ENCODE measurements around the gene MITF. TPM values are rescaled to one million over a fixed set of nuclear protein-coding genes. Genes with fewer than 3 reads are reported as not detected.

Gene MITF
- polyA plus RNA-seq, 1 of the 3 experiments (the other 2 are of a cell fraction), result 1.7 TPM

DNA sequence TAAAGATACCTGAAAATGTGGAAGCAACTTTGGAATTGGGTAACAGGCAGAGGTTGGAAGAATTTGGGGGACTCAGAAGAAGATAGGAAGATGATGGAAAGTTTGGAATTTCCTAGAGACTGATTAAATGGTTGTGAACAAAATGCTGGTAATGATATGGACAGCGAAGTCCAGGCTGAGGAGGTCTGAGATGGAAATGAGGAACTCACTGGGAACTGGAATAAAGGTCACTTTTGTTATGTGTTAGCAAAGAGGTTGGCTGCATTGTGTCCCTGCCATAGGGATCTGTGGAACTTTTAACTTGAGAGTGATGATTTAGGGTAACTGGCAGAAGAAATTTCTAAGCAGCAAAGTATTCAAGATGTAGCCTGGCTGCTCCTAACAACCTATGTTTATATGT is 13.0 kb downstream of the MITF start:
- Histone ChIP-seq H3K4me2 (no peak overlapping the region), H3K27me3 (ENCODE audit: insufficient read depth) (no peaks in the 10 kb centered on the region), H3K9ac (no peak overlapping the region), H3F3A (replicated peaks; ENCODE audit: insufficient read depth) (no peaks in the 10 kb centered on the region), H3K36me3 (replicated peaks in 1 of 2; ENCODE audit: control insufficient read depth in 1 of 2, insufficient read depth in 2 of 2, low read length in 1 of 2) (no peaks in the 10 kb centered on the region), H3K4me1 (ENCODE audit: control insufficient read depth in 1 of 2, insufficient read depth in 2 of 2, low read depth in 1 of 2, low read length in 1 of 2) (no peaks in the 10 kb centered on the region; a peak in 1 of 4 replicates), H3K27ac (ENCODE audit: low read depth in 2 of 2, low read length in 1 of 2) (no peak overlapping the region), H2AFZ (ENCODE audit: low read depth) (no peak overlapping the region), H3K9me3 (no peaks in the 10 kb centered on the region), H3K4me3 (ENCODE audit: low read depth in 2 of 2, low read length in 1 of 2) (no peak overlapping the region), H4K20me1 (ENCODE audit: insufficient read depth) (no peaks in the 10 kb centered on the region), H3K9me2 (no peaks in the 10 kb centered on the region), H3K79me2 (ENCODE audit: insufficient read depth) (no peaks in the 10 kb centered on the region)
- ChIA-PET POLR2A (no interaction called here), CTCF (no interaction called here)
- 76% methylated on average over 1 of the region's 1 CpG for WGBS (ENCODE audit: low lambda C conversion rate)
- DNase-seq, result no peak
- no peak for TF ChIP-seq NRF1 (IDR thresholded peaks at IDR 0.05; ENCODE audit: low read depth, low read length)
- TF ChIP-seq EP300 (IDR thresholded peaks at IDR 0.05; ENCODE audit: borderline replicate concordance in 1 of 2, low read depth in 1 of 2, low read length in 1 of 2), result no peak
- TF ChIP-seq, protein P1, sequence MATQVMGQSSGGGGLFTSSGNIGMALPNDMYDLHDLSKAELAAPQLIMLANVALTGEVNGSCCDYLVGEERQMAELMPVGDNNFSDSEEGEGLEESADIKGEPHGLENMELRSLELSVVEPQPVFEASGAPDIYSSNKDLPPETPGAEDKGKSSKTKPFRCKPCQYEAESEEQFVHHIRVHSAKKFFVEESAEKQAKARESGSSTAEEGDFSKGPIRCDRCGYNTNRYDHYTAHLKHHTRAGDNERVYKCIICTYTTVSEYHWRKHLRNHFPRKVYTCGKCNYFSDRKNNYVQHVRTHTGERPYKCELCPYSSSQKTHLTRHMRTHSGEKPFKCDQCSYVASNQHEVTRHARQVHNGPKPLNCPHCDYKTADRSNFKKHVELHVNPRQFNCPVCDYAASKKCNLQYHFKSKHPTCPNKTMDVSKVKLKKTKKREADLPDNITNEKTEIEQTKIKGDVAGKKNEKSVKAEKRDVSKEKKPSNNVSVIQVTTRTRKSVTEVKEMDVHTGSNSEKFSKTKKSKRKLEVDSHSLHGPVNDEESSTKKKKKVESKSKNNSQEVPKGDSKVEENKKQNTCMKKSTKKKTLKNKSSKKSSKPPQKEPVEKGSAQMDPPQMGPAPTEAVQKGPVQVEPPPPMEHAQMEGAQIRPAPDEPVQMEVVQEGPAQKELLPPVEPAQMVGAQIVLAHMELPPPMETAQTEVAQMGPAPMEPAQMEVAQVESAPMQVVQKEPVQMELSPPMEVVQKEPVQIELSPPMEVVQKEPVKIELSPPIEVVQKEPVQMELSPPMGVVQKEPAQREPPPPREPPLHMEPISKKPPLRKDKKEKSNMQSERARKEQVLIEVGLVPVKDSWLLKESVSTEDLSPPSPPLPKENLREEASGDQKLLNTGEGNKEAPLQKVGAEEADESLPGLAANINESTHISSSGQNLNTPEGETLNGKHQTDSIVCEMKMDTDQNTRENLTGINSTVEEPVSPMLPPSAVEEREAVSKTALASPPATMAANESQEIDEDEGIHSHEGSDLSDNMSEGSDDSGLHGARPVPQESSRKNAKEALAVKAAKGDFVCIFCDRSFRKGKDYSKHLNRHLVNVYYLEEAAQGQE (IDR thresholded peaks at IDR 0.05; ENCODE audit: low read depth, low read length), result no peak
- TF ChIP-seq, protein P2, sequence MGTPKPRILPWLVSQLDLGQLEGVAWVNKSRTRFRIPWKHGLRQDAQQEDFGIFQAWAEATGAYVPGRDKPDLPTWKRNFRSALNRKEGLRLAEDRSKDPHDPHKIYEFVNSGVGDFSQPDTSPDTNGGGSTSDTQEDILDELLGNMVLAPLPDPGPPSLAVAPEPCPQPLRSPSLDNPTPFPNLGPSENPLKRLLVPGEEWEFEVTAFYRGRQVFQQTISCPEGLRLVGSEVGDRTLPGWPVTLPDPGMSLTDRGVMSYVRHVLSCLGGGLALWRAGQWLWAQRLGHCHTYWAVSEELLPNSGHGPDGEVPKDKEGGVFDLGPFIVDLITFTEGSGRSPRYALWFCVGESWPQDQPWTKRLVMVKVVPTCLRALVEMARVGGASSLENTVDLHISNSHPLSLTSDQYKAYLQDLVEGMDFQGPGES (IDR thresholded peaks at IDR 0.05; ENCODE audit: low read depth, low read length), result no peak
- TF ChIP-seq MEF2A (IDR thresholded peaks at IDR 0.05; ENCODE audit: borderline replicate concordance, low read depth), result no peak
- TF ChIP-seq JUND (IDR thresholded peaks at IDR 0.05), result no peak
- no peak for TF ChIP-seq GATA2 (CRISPR knock-in tag; IDR thresholded peaks at IDR 0.05)
- TF ChIP-seq, protein P3, sequence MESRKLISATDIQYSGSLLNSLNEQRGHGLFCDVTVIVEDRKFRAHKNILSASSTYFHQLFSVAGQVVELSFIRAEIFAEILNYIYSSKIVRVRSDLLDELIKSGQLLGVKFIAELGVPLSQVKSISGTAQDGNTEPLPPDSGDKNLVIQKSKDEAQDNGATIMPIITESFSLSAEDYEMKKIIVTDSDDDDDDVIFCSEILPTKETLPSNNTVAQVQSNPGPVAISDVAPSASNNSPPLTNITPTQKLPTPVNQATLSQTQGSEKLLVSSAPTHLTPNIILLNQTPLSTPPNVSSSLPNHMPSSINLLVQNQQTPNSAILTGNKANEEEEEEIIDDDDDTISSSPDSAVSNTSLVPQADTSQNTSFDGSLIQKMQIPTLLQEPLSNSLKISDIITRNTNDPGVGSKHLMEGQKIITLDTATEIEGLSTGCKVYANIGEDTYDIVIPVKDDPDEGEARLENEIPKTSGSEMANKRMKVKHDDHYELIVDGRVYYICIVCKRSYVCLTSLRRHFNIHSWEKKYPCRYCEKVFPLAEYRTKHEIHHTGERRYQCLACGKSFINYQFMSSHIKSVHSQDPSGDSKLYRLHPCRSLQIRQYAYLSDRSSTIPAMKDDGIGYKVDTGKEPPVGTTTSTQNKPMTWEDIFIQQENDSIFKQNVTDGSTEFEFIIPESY (IDR thresholded peaks at IDR 0.05; ENCODE audit: borderline replicate concordance, low read depth), result no peak

DNA sequence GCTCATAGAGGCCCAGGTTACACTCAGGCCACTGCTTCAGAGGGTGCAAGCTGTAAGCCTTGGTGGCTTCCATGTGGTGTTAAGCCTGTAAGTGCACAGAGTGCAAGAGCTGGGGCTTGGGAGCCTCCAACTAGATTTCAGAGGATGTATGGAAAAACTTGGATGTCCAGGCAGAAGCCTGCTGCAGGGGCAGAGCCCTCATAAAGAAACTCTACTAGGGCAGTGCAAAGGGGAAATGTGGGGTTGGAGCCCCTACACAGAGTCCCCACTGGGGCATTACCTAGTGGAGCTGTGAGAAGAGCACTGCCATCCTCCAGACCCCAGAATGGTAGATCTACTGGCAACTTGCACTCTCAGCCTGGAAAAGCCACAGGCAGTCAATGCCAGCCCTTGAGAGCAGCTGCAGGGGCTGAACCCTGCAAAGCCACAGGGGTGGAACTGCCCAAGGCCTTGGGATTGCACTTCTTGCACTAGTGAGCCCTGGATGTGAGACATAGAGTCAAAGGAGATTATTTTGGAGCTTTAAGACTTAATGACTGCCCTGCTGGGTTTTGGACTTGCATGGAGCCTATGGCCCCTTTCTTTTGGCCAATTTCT is 14.0 kb downstream of the MITF start:
- H3K79me2 ChIP-seq (ENCODE audit: insufficient read depth), result no peaks in the 10 kb centered on the region
- H3K4me2 ChIP-seq, result no peak overlapping the region
- TF ChIP-seq FOXM1 (IDR thresholded peaks at IDR 0.05; ENCODE audit: low read depth), result no peak
- H3K36me3 ChIP-seq (replicated peaks in 1 of 2; ENCODE audit: control insufficient read depth in 1 of 2, insufficient read depth in 2 of 2, low read length in 1 of 2), result no peaks in the 10 kb centered on the region
- H3K9me2 ChIP-seq, result no peaks in the 10 kb centered on the region
- H3F3A ChIP-seq (replicated peaks; ENCODE audit: insufficient read depth), result no peaks in the 10 kb centered on the region
- no peaks in the 10 kb centered on the region for H3K9me3 ChIP-seq
- no peak overlapping the region for H2AFZ ChIP-seq (ENCODE audit: low read depth)
- H4K20me1 ChIP-seq (ENCODE audit: insufficient read depth), result no peaks in the 10 kb centered on the region
- DNase-seq, result no peak
- H3K4me1 ChIP-seq (ENCODE audit: control insufficient read depth in 1 of 2, insufficient read depth in 2 of 2, low read depth in 1 of 2, low read length in 1 of 2), result no peaks in the 10 kb centered on the region; a peak in 1 of 4 replicates
- CTCF ChIA-PET, result no interaction called here
- H3K27me3 ChIP-seq (ENCODE audit: insufficient read depth), result no peaks in the 10 kb centered on the region
- no peak overlapping the region for H3K27ac ChIP-seq (ENCODE audit: low read depth in 2 of 2, low read length in 1 of 2)
- no peak overlapping the region for H3K9ac ChIP-seq
- POLR2A ChIA-PET, result no interaction called here
- H3K4me3 ChIP-seq (ENCODE audit: low read depth in 2 of 2, low read length in 1 of 2), result no peak overlapping the region
